WTC11 (cell line): ENCODE data around the gene FSTL1. TPM values are rescaled to one million over a fixed set of nuclear protein-coding genes. Genes with fewer than 3 reads are reported as not detected.

Experiments
- ATAC-seq: fragments of 200-7000 bp; cut with Tn5 transposase; 2 replicates; pipeline ENCODE4 v1.10.0; 2021; ENCODE audit warnings: mild to moderate bottlenecking, moderate library complexity
- CTCF ChIA-PET: fragments of 300-600 bp; sonication (Branson Sonifier 250); formaldehyde crosslinking; loops from one replicate; lab custom pipeline; 2021; ENCODE audit warnings: antibody characterized with exemption; lab: Charles Lee
- POLR2A ChIA-PET: fragments of 350-600 bp; sonication (Branson Sonifier 250); formaldehyde crosslinking; loops from one replicate; lab custom pipeline; 2021; ENCODE audit warnings: antibody characterized with exemption; lab: Charles Lee
- DNase-seq: peaks from one replicate; pipeline ENCODE4 v3.0.0; 2021; ENCODE audit warnings: low spot score
- H3K27ac Mint-ChIP-seq: 2 replicates; pipeline ENCODE4 v1.8.0; 2021; ENCODE audit warnings: mixed read lengths
- H3K27me3 Mint-ChIP-seq: 2 replicates; pipeline ENCODE4 v1.8.0; 2021; ENCODE audit warnings: low read depth, mild to moderate bottlenecking, moderate library complexity, mixed read lengths
- H3K36me3 Mint-ChIP-seq: 2 replicates; pipeline ENCODE4 v1.8.0; 2021; ENCODE audit warnings: mixed read lengths
- H3K4me1 Mint-ChIP-seq: 2 replicates; pipeline ENCODE4 v1.8.0; 2022; ENCODE audit warnings: mixed read lengths
- H3K4me3 Mint-ChIP-seq: 2 replicates; pipeline ENCODE4 v1.8.0; 2021; ENCODE audit warnings: mild to moderate bottlenecking, moderate library complexity, mixed read lengths
- H3K9me3 Mint-ChIP-seq: 2 replicates; pipeline ENCODE4 v1.8.0; 2021; ENCODE audit warnings: mixed read lengths
- CREB1 ChIP-seq: sonication (generic); formaldehyde crosslinking; IDR thresholded peaks from 2 replicates; pipeline ENCODE4 v1.8.0; 2023; ENCODE audit warnings: mild to moderate bottlenecking, missing genetic modification reagents
- CTCF ChIP-seq: fragments of 200-600 bp; IDR thresholded peaks from 2 replicates; pipeline ENCODE4 v1.8.0; 2022; ENCODE audit warnings: antibody characterized with exemption
- E2F5 ChIP-seq: sonication (generic); formaldehyde crosslinking; IDR thresholded peaks from 2 replicates; pipeline ENCODE4 v1.8.1; 2022; ENCODE audit warnings: mild to moderate bottlenecking, moderate library complexity, missing genetic modification reagents
- EMX1 ChIP-seq: fragments of 250-450 bp; sonication (Bioruptor Pico); IDR thresholded peaks from 2 replicates; pipeline ENCODE4 v1.8.0; 2021; ENCODE audit warnings: mild to moderate bottlenecking
- FOXJ3 ChIP-seq: sonication (generic); formaldehyde crosslinking; IDR thresholded peaks from 2 replicates; pipeline ENCODE4 v1.9.0; 2021; ENCODE audit warnings: missing genetic modification reagents, mild to moderate bottlenecking, borderline replicate concordance
- GRHL2 ChIP-seq: fragments of 250-450 bp; sonication (Bioruptor Pico); IDR thresholded peaks from 2 replicates; pipeline ENCODE4 v1.8.0; 2022; ENCODE audit warnings: mild to moderate bottlenecking, moderate library complexity; ENCODE audit not compliant: insufficient replicate concordance, severe bottlenecking
- HMGXB4 ChIP-seq: sonication (generic); formaldehyde crosslinking; IDR thresholded peaks from 2 replicates; pipeline ENCODE4 v1.8.1; 2023; ENCODE audit warnings: mild to moderate bottlenecking, moderate library complexity, missing genetic modification reagents
- JUN ChIP-seq: sonication (generic); formaldehyde crosslinking; IDR thresholded peaks from 2 replicates; pipeline ENCODE4 v1.8.0; 2023; ENCODE audit warnings: mild to moderate bottlenecking, missing genetic modification reagents
- MXD4 ChIP-seq: fragments of 250-450 bp; sonication (Bioruptor Pico); IDR thresholded peaks from 2 replicates; pipeline ENCODE4 v1.8.0; 2021; ENCODE audit warnings: mild to moderate bottlenecking, moderate library complexity, borderline replicate concordance
- NFYB ChIP-seq: sonication (generic); formaldehyde crosslinking; conservative IDR thresholded peaks from 2 replicates; pipeline ENCODE4 v1.8.0; 2022; ENCODE audit warnings: low read depth, missing genetic modification reagents
- NR3C1 ChIP-seq: sonication (generic); formaldehyde crosslinking; conservative IDR thresholded peaks from 2 replicates; pipeline ENCODE4 v1.8.1; 2023; ENCODE audit warnings: low read depth, mild to moderate bottlenecking, missing genetic modification reagents
- OVOL2 ChIP-seq: fragments of 250-450 bp; sonication (Bioruptor Pico); IDR thresholded peaks from 2 replicates; pipeline ENCODE4 v1.9.0; 2021; ENCODE audit warnings: mild to moderate bottlenecking, borderline replicate concordance
- PRDM15 ChIP-seq: sonication (generic); formaldehyde crosslinking; IDR thresholded peaks from 2 replicates; pipeline ENCODE4 v1.8.0; 2022; ENCODE audit warnings: missing genetic modification reagents
- SMAD4 ChIP-seq: sonication (generic); formaldehyde crosslinking; IDR thresholded peaks from 2 replicates; pipeline ENCODE4 v1.8.0; 2022; ENCODE audit warnings: mild to moderate bottlenecking, missing genetic modification reagents
- USF2 ChIP-seq: sonication (generic); formaldehyde crosslinking; IDR thresholded peaks from 2 replicates; pipeline ENCODE4 v1.8.1; 2023; ENCODE audit warnings: mild to moderate bottlenecking, missing genetic modification reagents, moderate library complexity
- ZNF219 ChIP-seq: sonication (generic); formaldehyde crosslinking; IDR thresholded peaks from 2 replicates; pipeline ENCODE4 v1.8.0; 2023; ENCODE audit warnings: missing genetic modification reagents, mild to moderate bottlenecking, borderline replicate concordance
- ZNF281 ChIP-seq: sonication (generic); formaldehyde crosslinking; IDR thresholded peaks from 2 replicates; pipeline ENCODE4 v1.8.0; 2023; ENCODE audit warnings: mild to moderate bottlenecking, missing genetic modification reagents
- ZNF396 ChIP-seq: fragments of 250-450 bp; sonication (Bioruptor Pico); IDR thresholded peaks from 2 replicates; pipeline ENCODE4 v1.8.0; 2021; ENCODE audit warnings: mild to moderate bottlenecking, moderate library complexity, borderline replicate concordance
- total RNA-seq: library from RNA; stranded (reverse); gene quantifications from 3 replicates; pipeline ENCODE4 v1.2.3, GENCODE V29; 2021

Gene FSTL1
- total RNA-seq, 1 experiment from 2014 or later: 271 TPM

- TF ChIP-seq HMGXB4 (CRISPR knock-in tag) (no peak), PRDM15 (no peak), OVOL2 (CRISPR knock-in tag) (no peak), FOXJ3 (CRISPR knock-in tag) (no peak), ZNF281 (CRISPR knock-in tag) (no peak), JUN (CRISPR knock-in tag) (no peak)
Observed at GRCh38 chr3:120460862-120461261, 10.1 kb upstream of the FSTL1 start (continued).

- TF ChIP-seq GRHL2 (CRISPR knock-in tag): no peak
- TF ChIP-seq CTCF: no peak
- TF ChIP-seq NR3C1 (CRISPR knock-in tag): no peak
- no peak for TF ChIP-seq PRDM15
- TF ChIP-seq SMAD4 (CRISPR knock-in tag): no peak
- no peak for TF ChIP-seq ZNF396 (CRISPR knock-in tag)
- no peak for TF ChIP-seq EMX1
- TF ChIP-seq NFYB: no peak
- TF ChIP-seq MXD4 (CRISPR knock-in tag): no peak
- TF ChIP-seq E2F5 (CRISPR knock-in tag): no peak
- no peak for TF ChIP-seq USF2
- TF ChIP-seq ZNF219: no peak
- TF ChIP-seq CREB1 (CRISPR knock-in tag): no peak
- ChIA-PET POLR2A (interaction anchor here (1.6 kb wide), 1 partner anchor 10 kb away, joined by 5 read pairs; the partner anchor contains the start of gene FSTL1), CTCF (interaction anchor here (0.9 to 1.4 kb wide), 3 partner anchors 10 to 111 kb away, joined by 3 to 4 read pairs (median 3); partner anchors contain the start of genes FSTL1 and LRRC58)
- no peak overlapping the region for H3K4me3 Mint-ChIP-seq
- H3K36me3 Mint-ChIP-seq: no peaks in the 10 kb centered on the region
- H3K27me3 Mint-ChIP-seq: no peaks in the 10 kb centered on the region
- H3K27ac Mint-ChIP-seq: no peak overlapping the region
- peaks cover 24% of the 10 kb centered on the region for H3K4me1 Mint-ChIP-seq
- no peak for DNase-seq
- no peak for ATAC-seq
- H3K9me3 Mint-ChIP-seq: peaks cover 5% of the 10 kb centered on the region; the same call in 1 of the 2 replicates
Observed at GRCh38 chr3:120460181-120460790, 9.5 kb upstream of the FSTL1 start.
